ENCODE data around the gene RPS2.

GRCh38 chr16:1933097-1933661 lies 31.4 kb downstream of the RPS2 start:
- TF ChIP-seq CEBPB (IDR thresholded peaks at IDR 0.05) = no peak
- TF ChIP-seq YY1 (IDR thresholded peaks at IDR 0.05; ENCODE audit: low read depth) = no peak
- TF ChIP-seq REST (IDR thresholded peaks at IDR 0.05; ENCODE audit: low read depth) = no peak
- no peak for TF ChIP-seq TAF1 (IDR thresholded peaks at IDR 0.05; ENCODE audit: low read depth)
- no peak for TF ChIP-seq EP300 (IDR thresholded peaks at IDR 0.05; ENCODE audit: borderline replicate concordance)
- no peak for TF ChIP-seq MAX (IDR thresholded peaks at IDR 0.05)
- no peak for TF ChIP-seq NFIC (IDR thresholded peaks at IDR 0.05)
- TF ChIP-seq CREB1 (IDR thresholded peaks at IDR 0.05; ENCODE audit: low read depth) = no peak
- no peak for TF ChIP-seq FOXM1 (IDR thresholded peaks at IDR 0.05; ENCODE audit: borderline replicate concordance, low read depth)
- TF ChIP-seq TCF12 (IDR thresholded peaks at IDR 0.05; ENCODE audit: low read depth) = no peak
- TF ChIP-seq RAD21 (IDR thresholded peaks at IDR 0.05; ENCODE audit: low read depth) = no peak
- TF ChIP-seq EGR1 (IDR thresholded peaks at IDR 0.05) = no peak
- TF ChIP-seq USF1 (IDR thresholded peaks at IDR 0.05) = no peak
- TF ChIP-seq ZBTB7A (IDR thresholded peaks at IDR 0.05; ENCODE audit: low read depth) = no peak
